HCT116 (cell line): Measurements from ENCODE around the gene AGL. TPM values are rescaled to one million over a fixed set of nuclear protein-coding genes. Genes with fewer than 3 reads are reported as not detected.

Experiments
- ATAC-seq: fragments of 200-7000 bp; cut with Tn5 transposase; 2 replicates; pipeline ENCODE4 v1.9.1; 2020; ENCODE audit warnings: mild to moderate bottlenecking, moderate library complexity
- BruUV-seq: library from RNA; stranded (reverse); fragments of 400-500 nt; replicated peaks from 2 replicates; lab custom pipeline; 2021; lab: Mats Ljungman, UMichigan
- CTCF ChIA-PET: fragments of 300-600 bp; sonication (Branson Sonifier 250); formaldehyde crosslinking; loops from one replicate; lab custom pipeline; 2021; ENCODE audit warnings: antibody characterized with exemption; lab: Charles Lee
- POLR2A ChIA-PET: fragments of 300-600, 350-600 bp; sonication (Branson Sonifier 250); formaldehyde crosslinking; loops from one replicate; lab custom pipeline; 2021; ENCODE audit warnings: antibody characterized with exemption; lab: Charles Lee
- RAD21 ChIA-PET, 2 experiments: fragments of 300-600 bp; sonication (Branson Sonifier 250); formaldehyde crosslinking; loops; one replicate each; lab custom pipeline; 2023; ENCODE audit warnings: low total read pairs in 2 of 2; ENCODE audit not compliant: uncharacterized antibody in 2 of 2, unreplicated experiment in 2 of 2, low non-redundant PET in 1 of 2; lab: Charles Lee
- DNase-seq: peaks from one replicate; pipeline ENCODE4 v3.0.0-alpha.2; 2010; ENCODE audit warnings: low read depth, low spot score
- H2AFZ ChIP-seq: fragments of 200-600 bp; shearing (Covaris generic), sonication (generic); 2 replicates; pipeline ENCODE4 v1.6.1; 2017; ENCODE audit warnings: low read depth, mixed run types, mixed read lengths, antibody characterized with exemption, low read length; ENCODE audit not compliant: poor library complexity, severe bottlenecking
- H3K27ac ChIP-seq: 2 replicates; pipeline ENCODE4 v1.5.1; 2012; ENCODE audit warnings: low read depth, low read length
- H3K27me3 ChIP-seq: fragments of 200-600 bp; sonication (generic); 2 replicates; pipeline ENCODE4 v1.6.1; 2016; ENCODE audit warnings: mixed run types, low read length, mixed read lengths; ENCODE audit not compliant: insufficient read depth
- H3K36me3 ChIP-seq, 2 experiments: fragments of 200-500 bp in 1 of 2; fragments of 200-600 bp in 1 of 2; sonication (Bioruptor generic) in 1 of 2; sonication (generic) in 1 of 2; 2 replicates each; pipeline versions ENCODE4 v1.5.1 to v1.6.1; 2014 to 2016; ENCODE audit warnings: low read length in 2 of 2, inconsistent platforms in 1 of 2, mixed read lengths in 1 of 2, mixed run types in 1 of 2; ENCODE audit not compliant: insufficient read depth in 2 of 2, control insufficient read depth in 1 of 2
- H3K4me1 ChIP-seq, 2 experiments: fragments of 200-600 bp in 1 of 2; sonication (generic) in 1 of 2; 2 replicates each; pipeline versions ENCODE4 v1.5.1 to v1.6.1; 2012 to 2017; ENCODE audit warnings: low read length in 2 of 2, inconsistent platforms in 1 of 2, mild to moderate bottlenecking in 1 of 2, mixed read lengths in 1 of 2, mixed run types in 1 of 2, moderate library complexity in 1 of 2; ENCODE audit not compliant: insufficient read depth in 2 of 2, control insufficient read depth in 1 of 2
- H3K4me2 ChIP-seq: fragments of 200-600 bp; sonication (generic); 2 replicates; pipeline ENCODE4 v1.6.1; 2017; ENCODE audit warnings: mixed run types, low read length, mixed read lengths
- H3K4me3 ChIP-seq, 2 experiments: fragments of 200-600 bp in 1 of 2; sonication (generic) in 1 of 2; replicated peaks in 1 of 2; 2 replicates each; pipeline ENCODE4 v1.5.1; 2011 to 2016; ENCODE audit warnings: low read length in 2 of 2, control low read depth in 1 of 2, low read depth in 1 of 2, mild to moderate bottlenecking in 1 of 2, mixed read lengths in 1 of 2, mixed run types in 1 of 2
- H3K79me2 ChIP-seq: fragments of 200-600 bp; sonication (generic); 2 replicates; pipeline ENCODE4 v1.6.1; 2017; ENCODE audit warnings: mild to moderate bottlenecking, mixed run types, low read length, moderate library complexity, mixed read lengths; ENCODE audit not compliant: insufficient read depth
- H3K9ac ChIP-seq: fragments of 200-600 bp; sonication (generic); 2 replicates; pipeline ENCODE4 v1.6.1; 2016; ENCODE audit warnings: low read length, mixed read lengths
- H3K9me2 ChIP-seq: fragments of 200-600 bp; sonication (generic), shearing (Covaris generic); 2 replicates; pipeline ENCODE4 v1.6.1; 2017; ENCODE audit warnings: mixed run types, mild to moderate bottlenecking, moderate library complexity; ENCODE audit not compliant: insufficient read depth
- H3K9me3 ChIP-seq, 2 experiments: fragments of 200-500 bp in 1 of 2; fragments of 200-600 bp in 1 of 2; sonication (Bioruptor generic) in 1 of 2; sonication (generic) in 1 of 2; 2 replicates each; pipeline ENCODE4 v1.6.1; 2014 to 2017; ENCODE audit warnings: low read length in 2 of 2, mixed read lengths in 2 of 2, inconsistent platforms in 1 of 2, low read depth in 1 of 2, mild to moderate bottlenecking in 1 of 2, mixed run types in 1 of 2, moderate library complexity in 1 of 2; ENCODE audit not compliant: control insufficient read depth in 1 of 2, insufficient read depth in 1 of 2
- H4K20me1 ChIP-seq: fragments of 200-600 bp; sonication (generic), shearing (Covaris generic); 2 replicates; pipeline ENCODE4 v1.6.1; 2017; ENCODE audit warnings: mixed run types, mild to moderate bottlenecking, moderate library complexity; ENCODE audit not compliant: insufficient read depth
- ATF3 ChIP-seq: IDR thresholded peaks from 2 replicates; pipeline ENCODE4 v1.6.1; 2012
- CBX3 ChIP-seq: IDR thresholded peaks from 2 replicates; pipeline ENCODE4 v1.6.1; 2012; ENCODE audit warnings: low read depth
- CEBPB ChIP-seq: IDR thresholded peaks from 2 replicates; pipeline ENCODE4 v1.6.1; 2012; ENCODE audit warnings: low read depth
- CTCF ChIP-seq, 3 experiments: fragments of 200-600 bp in 1 of 3; sonication (generic) in 1 of 3; IDR thresholded peaks in 2 of 3; conservative IDR thresholded peaks in 1 of 3; 2 replicates each; pipeline ENCODE4 v1.5.1; 2012 to 2017; ENCODE audit warnings: low read depth in 2 of 3, low read length in 2 of 3, antibody characterized with exemption in 1 of 3, borderline replicate concordance in 1 of 3, control low read depth in 1 of 3, mild to moderate bottlenecking in 1 of 3, mixed read lengths in 1 of 3, mixed run types in 1 of 3, moderate library complexity in 1 of 3; ENCODE audit not compliant: insufficient read depth in 1 of 3
- EGR1 ChIP-seq: IDR thresholded peaks from 2 replicates; pipeline ENCODE4 v1.6.1; 2012; ENCODE audit warnings: low read depth
- ELF1 ChIP-seq: IDR thresholded peaks from 2 replicates; pipeline ENCODE4 v1.6.1; 2012; ENCODE audit warnings: low read depth, borderline replicate concordance
- EZH2 ChIP-seq: fragments of 200-600 bp; sonication (generic); IDR thresholded peaks from 2 replicates; pipeline ENCODE4 v1.6.1; 2017; ENCODE audit warnings: antibody characterized with exemption, mixed run types
- FOSL1 ChIP-seq: IDR thresholded peaks from 2 replicates; pipeline ENCODE4 v1.6.1; 2012; ENCODE audit warnings: low read depth
- POLR2A ChIP-seq: IDR thresholded peaks from 2 replicates; pipeline ENCODE4 v1.7.0; 2011; ENCODE audit warnings: borderline replicate concordance; ENCODE audit not compliant: insufficient read depth, insufficient read length; ENCODE audit errors: extremely low read depth
- POLR2AphosphoS5 ChIP-seq: IDR thresholded peaks from 2 replicates; pipeline ENCODE4 v1.6.1; 2011; ENCODE audit warnings: mild to moderate bottlenecking, low read depth, low read length, moderate library complexity
- REST ChIP-seq: IDR thresholded peaks from 2 replicates; pipeline ENCODE4 v1.6.1; 2012; ENCODE audit warnings: low read depth
- SIN3A ChIP-seq: IDR thresholded peaks from 2 replicates; pipeline ENCODE4 v1.6.1; 2012; ENCODE audit warnings: low read depth
- SRF ChIP-seq: IDR thresholded peaks from 2 replicates; pipeline ENCODE4 v1.6.1; 2012; ENCODE audit warnings: low read depth
- TCF7L2 ChIP-seq: IDR thresholded peaks from 2 replicates; pipeline ENCODE4 v1.7.0; 2011; ENCODE audit warnings: borderline replicate concordance, inconsistent platforms; ENCODE audit not compliant: insufficient read depth, insufficient read length; ENCODE audit errors: extremely low read depth
- YY1 ChIP-seq: IDR thresholded peaks from 2 replicates; pipeline ENCODE4 v1.6.1; 2011; ENCODE audit warnings: low read length, low read depth, moderate library complexity, mild to moderate bottlenecking; ENCODE audit not compliant: insufficient replicate concordance; ENCODE audit errors: extremely low read depth
- ZBTB33 ChIP-seq: IDR thresholded peaks from 2 replicates; pipeline ENCODE4 v1.6.1; 2011; ENCODE audit warnings: mild to moderate bottlenecking, low read length, moderate library complexity; ENCODE audit not compliant: insufficient replicate concordance; ENCODE audit errors: extremely low read depth
- ZFX ChIP-seq: fragments of 450-650 bp; IDR thresholded peaks from 2 replicates; pipeline ENCODE4 v1.6.1; 2017
- ZNF274 ChIP-seq: fragments of 200-500 bp; sonication (Bioruptor generic); IDR thresholded peaks from 2 replicates; pipeline ENCODE4 v1.6.1; 2014; ENCODE audit warnings: mild to moderate bottlenecking, low read depth, low read length, inconsistent platforms
- intact Hi-C: fragments of 100-400 bp; cut with micrococcal nuclease; formaldehyde crosslinking; loops from 2 replicates; pipeline ENCODE4 v1.10.0; 2022
- total RNA-seq: library from RNA; stranded (reverse); gene quantifications from one replicate; pipeline ENCODE4 v1.2.1, GENCODE V29; 2021; ENCODE audit not compliant: unreplicated experiment
- TF ChIP-seq, protein P1 (sequence below): IDR thresholded peaks from 2 replicates; pipeline ENCODE4 v1.6.1; 2012

AGL gene
- total RNA-seq, 1 experiment from 2014 or later = 19.4 TPM

DNA sequence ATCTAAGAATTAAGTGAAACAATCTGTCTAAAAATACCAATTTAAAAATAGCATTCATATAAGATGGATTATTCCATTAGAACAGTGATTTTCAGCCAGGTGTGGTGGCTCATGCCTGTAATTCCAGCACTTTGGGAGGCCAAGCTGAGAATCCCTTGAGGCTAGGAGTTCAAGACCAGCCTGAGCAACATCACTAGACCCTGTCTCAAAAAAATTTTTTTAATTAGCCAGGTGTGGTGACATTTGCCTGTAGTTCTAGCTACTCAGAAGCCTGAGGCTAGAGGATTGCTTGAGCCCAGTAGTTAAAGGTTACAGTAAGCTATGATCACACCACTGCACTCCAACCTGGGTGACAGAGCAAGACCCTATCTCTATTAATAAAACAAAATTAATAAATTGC is 84.6 kb downstream of the AGL start:
- Histone ChIP-seq H3K9ac (no peak overlapping the region), H3K9me3 (no peaks in the 10 kb centered on the region), H3K4me3 (no peak overlapping the region), H3K36me3 (no peaks in the 10 kb centered on the region), H2AFZ (no peak overlapping the region), H3K4me2 (no peak overlapping the region), H4K20me1 (no peaks in the 10 kb centered on the region), H3K27me3 (no peaks in the 10 kb centered on the region), H3K9me2 (no peaks in the 10 kb centered on the region), H3K79me2 (no peaks in the 10 kb centered on the region), H3K4me1 (no peaks in the 10 kb centered on the region), H3K27ac (no peak overlapping the region)
- DNase-seq = no peak
- intact Hi-C loops = no loop called here
- no TSS peak for BruUV-seq
- no peak for TF ChIP-seq YY1
- no peak for TF ChIP-seq CTCF (IDR thresholded peaks at IDR 0.05 in 2 of 3, conservative IDR thresholded peaks at IDR 0.05 in 1 of 3; ENCODE audit: borderline replicate concordance in 1 of 3, insufficient read depth in 1 of 3, low read depth in 2 of 3, low read length in 2 of 3)
- TF ChIP-seq POLR2A = no peak
- no peak for TF ChIP-seq ZFX
- no peak for TF ChIP-seq ATF3
- TF ChIP-seq EZH2 = no peak
- no peak for TF ChIP-seq ZNF274
- TF ChIP-seq ELF1 = no peak
- no peak for TF ChIP-seq FOSL1
- no peak for TF ChIP-seq REST
- TF ChIP-seq, protein P1, sequence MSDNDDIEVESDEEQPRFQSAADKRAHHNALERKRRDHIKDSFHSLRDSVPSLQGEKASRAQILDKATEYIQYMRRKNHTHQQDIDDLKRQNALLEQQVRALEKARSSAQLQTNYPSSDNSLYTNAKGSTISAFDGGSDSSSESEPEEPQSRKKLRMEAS = no peak
- no peak for TF ChIP-seq POLR2AphosphoS5
- TF ChIP-seq EGR1 = no peak
- TF ChIP-seq SRF = no peak
- no peak for TF ChIP-seq SIN3A
- no peak for TF ChIP-seq CEBPB
- no peak for TF ChIP-seq ZBTB33
- TF ChIP-seq TCF7L2 = no peak
- no peak for TF ChIP-seq CBX3
- RAD21 ChIA-PET = no interaction called here
- ATAC-seq = no peak
- CTCF ChIA-PET = no interaction called here
- POLR2A ChIA-PET = no interaction called here
